Activated CD4-positive, CD25-positive, alpha-beta regulatory T cell (primary cell): ENCODE data around the gene MAP2.

Experiments
- DNase-seq, 4 experiments: peaks; one replicate each; lab custom pipeline; 2025; lab: John Stamatoyannopoulos, UW

The MAP2 gene

DNA sequence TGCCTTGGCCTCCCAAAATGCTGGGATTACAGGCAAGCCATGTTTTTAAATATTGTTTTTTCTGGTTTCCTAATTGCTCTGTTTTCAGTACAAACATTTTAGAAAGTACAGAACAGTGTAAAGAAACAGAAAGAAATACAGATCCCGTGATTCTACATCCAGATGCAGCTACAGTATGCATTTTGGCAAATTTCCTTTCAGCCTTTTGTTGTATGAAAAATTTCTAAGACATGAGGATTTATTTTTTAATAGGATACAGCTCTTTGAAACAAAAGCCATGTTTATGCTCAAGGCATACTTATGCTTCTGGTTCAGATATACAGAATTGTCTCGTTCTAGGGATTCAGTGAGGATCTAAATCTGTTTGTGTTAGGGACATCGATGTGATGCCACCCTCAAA, 109.5 kb downstream of the MAP2 start:
- DNase-seq = no peak

DNA sequence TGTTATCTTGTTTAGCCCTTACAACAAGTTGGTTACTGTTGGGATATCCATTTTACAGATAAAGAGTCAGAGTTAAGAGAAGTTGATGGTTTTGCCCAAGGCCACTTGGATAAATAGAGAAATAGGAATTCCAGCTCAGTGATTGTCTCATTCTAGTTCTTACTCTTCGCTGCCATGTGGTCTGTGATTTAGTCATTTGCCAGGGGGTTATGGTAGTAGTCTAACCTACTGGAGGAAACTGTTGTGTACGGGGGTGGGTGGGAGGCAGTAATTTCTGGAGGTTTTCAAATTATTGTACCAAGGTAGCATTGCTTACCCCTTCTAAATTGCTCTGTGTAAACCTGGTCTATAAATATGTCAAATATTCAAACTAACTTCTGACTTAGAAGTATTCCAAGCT, 110.4 kb downstream of the MAP2 start:
- no peak for DNase-seq

DNA sequence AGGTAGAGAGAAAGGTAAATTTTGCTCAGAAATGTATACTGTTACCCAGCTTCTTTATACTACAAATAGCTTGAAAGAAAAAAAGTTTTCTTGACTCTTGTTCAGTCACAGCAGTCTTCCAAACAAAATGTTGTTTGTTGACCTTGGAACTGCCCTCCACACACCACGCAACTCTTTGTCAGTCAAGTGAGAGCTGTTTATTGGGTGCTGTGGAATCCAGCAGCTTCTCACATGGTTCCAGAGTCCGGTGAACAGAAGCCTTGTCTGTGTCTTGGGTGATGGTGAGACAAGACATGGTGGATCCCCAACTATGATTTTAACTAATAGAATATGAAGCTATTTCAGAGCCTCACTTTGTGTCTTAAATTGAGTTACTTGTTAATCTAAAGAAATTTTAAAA, 112.5 kb downstream of the MAP2 start:
- no peak for DNase-seq

DNA sequence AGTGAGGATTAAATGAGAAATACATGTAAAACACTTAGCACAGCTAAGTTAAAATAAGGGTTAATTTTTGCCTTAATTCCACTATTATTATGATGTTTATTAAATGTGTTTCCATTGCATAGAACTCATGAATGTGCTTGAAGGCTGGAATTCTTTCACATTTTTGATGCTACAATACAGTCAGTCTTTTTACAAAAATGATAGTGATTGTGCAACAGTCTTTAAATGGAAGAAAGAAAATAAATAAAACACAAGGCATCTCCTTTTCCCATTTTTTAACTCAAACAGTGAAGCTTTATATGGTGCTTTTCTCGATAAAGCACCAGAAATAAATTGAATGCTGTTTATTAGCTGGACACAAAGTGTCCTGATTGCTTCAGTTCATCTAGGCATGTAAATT, 123.9 kb downstream of the MAP2 start:
- DNase-seq = no peak

DNA sequence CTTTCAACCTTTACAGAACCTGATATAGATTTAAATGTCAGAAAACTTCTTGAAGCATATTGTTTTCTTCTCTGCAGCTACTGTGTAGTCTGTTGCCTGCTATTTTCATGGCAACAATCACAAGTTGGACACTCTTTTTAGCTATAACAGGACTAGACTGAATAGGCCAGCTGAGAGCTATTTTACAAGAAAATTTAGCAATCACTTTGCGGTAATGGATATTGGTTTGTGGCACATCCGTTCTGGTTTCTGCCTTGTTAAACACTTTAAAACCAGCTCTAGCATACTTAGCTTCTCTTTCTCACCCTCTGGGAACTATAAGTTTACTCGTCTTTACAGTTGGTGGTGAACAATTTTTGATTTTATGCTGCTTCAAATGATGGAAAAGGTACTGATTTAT, 125.7 kb downstream of the MAP2 start:
- DNase-seq = no peak

DNA sequence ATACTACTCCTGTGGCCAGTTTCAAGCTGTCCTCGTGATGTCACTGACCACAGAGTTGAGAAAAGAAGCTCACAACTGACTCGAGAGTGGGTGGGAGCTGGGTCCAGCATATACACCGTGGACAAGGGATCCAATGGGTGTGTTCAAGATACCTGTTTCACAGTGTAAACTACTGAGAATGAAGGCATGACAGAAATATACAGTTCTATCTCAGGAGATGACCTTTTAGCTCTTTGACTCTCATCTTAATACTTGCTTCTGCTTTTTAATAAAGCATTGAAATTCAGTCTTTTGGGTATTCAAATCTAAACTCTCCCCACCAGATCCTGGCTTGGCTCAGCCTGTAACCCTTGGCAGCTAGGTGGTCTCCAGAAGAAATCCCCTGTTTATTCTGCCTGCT, 130.1 kb downstream of the MAP2 start:
- DNase-seq = no peak

DNA sequence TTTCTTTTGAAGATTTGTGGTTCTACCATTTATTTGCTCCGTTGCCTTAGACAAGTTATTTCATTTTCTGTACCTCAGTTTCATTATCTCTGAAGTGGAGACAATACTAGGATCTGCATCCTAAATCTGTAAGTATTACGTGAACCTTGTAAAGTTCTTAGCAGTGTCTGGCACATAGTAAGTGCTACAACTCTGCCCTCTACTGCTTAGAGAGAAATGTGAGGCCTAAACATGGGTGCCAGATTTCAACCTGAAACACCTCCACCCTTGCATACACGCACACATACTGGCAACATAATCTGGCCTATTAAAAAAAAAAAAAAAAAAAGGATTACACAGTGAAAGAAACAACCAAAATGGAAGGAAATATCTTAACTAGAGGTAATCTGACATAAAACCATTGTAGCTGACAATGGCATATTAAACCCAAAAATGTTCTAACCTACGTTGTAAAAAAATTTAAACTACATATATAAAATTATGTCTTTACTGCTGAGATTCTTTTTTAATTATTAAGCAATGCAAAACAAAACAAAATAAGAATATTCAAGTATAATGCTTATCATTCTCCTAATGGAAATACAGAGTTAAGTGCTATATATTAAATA, 132.6 kb downstream of the MAP2 start:
- no peak for DNase-seq

DNA sequence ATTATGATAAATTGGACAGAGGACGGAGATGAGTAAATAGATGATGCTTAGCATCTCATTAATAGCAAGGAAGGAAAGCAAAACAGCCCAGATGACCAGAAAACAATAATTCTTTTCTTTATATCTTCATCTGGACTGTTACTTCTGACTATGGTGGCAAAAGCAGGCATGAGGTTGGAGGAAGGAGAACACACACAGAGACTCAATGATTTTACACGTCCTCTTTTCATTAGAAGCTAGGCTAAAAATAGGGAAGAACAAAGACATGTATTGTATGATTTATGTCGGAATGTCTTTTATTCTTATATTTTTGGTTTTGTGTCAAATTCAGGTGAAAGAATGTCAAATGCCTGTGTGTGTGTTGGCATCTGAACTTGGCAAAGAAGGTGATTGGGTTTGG, 137.1 kb downstream of the MAP2 start:
- no peak for DNase-seq

DNA sequence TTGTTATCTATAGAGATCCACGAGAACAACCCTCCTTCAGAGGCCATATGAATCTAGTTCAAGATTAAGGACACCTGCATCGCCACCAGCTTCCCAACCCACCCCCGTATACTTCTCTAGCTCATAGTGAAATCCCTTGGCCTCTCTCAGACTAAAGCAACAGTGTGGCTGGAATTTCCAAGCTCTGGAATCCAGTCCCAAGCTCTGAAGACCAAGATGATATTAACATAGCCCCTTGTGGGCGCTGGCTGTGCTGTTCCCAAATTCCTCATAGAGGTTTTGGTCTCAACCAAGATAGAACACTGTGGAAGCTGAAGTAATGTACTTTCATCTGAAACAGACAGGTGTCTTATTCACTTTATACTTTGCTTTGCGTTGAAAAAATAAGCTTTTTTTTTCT, 139.6 kb downstream of the MAP2 start:
- no peak for DNase-seq

DNA sequence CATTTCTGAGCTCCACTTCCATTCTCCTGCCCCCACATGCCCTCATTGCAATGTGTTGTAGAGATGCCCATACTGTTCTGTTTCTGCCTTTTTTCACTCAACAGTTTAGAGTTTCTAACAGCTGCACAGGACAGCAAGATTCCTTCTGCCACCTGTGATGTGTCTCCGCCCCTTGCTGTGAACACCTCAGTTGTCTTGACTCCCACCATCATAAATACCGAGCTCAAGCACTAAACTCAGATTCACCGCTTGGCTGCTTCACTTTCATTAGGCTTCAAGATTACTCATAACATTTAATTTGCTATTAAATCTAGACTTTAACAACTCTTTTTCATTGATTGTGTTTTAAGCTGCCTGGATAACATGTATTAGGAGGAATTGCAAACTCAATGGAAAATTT, 141.0 kb downstream of the MAP2 start:
- no peak for DNase-seq

DNA sequence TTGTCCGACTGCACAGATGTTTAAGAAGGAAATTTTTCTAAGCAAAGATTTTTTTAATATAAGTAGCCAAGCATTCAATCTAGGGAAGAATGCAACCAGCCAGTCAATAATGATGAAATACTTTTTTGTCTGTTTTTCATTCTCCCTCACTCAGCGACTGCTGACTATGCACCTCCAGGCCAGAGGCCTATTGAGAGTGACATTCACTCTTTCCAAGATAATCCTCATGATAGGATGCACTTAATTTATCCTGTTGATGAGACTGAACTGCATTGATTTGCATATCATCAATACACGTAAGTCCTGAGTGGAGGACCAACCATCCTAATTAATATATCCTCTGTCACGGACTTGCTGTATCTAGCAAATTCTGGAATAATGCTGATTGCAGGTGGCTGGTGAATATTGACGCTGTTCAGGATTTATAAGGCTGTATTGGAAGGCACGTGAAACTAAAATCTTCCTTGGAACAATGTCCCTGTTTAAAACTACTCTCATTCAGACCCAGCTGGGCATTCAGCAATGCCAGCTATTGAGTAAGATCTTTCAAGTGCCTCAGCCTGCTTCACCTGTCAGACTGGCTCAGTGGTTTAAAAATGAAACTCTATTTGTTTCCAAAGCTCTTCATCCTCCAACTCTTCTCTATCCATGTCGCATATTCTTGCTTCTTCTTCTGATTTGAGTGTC, 142.2 kb downstream of the MAP2 start:
- DNase-seq = no peak

DNA sequence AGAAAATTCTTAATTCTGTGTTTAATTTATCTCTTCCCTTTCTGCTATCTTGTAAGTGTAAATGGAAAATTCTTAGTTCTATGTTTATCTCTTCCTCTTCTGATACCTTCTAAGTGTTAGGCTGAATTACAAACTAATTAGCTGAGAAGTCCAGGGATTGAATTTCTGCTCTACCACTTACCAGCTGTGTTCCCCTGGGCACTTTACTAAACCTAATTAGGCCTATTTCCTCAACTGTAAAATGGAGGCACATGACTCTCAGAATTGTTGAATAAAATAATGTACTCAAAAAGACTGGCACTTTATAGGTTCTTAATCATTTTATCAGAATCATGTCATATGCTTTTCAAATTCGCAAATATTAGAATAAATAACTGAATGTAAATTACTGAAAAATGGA, 146.3 kb downstream of the MAP2 start:
- no peak for DNase-seq

DNA sequence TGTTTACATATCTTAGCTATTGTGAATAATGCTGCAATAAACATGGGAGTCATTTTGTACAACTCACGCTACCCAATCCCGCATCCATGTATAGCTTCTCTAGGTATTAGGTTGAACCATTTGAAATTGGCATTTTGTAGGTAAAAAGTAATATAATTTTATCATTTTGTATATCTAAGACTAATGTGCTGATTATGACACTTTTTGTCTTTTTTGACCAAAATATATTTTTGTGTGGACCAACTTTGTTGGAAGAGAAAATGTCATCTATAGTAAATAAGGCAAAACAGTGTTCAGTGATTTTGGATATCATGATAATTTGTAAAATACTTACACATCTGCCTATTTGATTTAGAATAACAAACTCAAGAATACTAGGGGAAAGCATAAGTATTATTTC, 150.7 kb downstream of the MAP2 start:
- DNase-seq = no peak

DNA sequence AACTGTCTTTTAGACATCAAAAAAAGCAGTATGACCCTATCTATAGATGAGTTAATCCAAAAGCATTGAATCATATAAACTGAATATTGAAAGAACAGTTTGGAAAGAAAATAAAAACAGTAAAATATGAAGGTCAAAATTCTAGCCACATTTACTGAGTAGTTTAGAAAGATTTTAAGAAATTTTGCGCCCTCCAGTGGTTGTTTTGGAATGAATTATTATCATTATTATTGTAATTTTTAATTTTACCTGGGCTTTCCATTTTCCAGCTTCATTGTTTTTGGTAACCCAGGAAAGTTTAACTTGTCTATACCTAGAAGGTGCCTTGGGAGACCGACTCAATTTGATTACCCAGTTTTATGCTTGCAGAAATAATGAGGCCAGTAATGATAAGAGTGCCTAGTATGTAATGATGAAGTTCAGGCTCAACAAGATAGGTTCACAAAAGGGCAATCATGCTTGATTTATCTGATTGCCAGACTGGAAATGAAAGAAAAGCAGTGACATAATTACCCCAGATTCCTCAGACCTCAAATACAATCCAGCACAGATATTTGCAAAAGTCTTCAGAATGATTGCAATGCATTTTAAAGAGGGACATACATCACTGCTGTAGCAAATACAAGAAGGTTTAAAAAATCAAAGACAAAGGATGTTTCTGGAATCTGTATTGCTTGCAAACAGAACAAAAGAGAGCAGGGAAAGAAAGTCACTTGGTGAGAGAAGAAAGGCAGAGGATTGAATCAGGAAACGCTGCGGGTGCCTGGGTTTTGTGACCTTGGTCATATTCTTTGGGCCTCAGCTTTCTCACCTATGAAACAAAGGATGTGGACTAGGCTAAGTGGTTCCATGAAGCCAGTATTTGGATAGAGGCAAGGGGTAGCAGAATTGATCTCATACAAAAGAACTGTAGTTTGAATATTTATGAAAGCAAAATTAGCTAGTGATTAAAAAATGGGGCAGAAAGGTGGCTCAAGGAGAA, 153.8 kb downstream of the MAP2 start:
- DNase-seq = no peak

DNA sequence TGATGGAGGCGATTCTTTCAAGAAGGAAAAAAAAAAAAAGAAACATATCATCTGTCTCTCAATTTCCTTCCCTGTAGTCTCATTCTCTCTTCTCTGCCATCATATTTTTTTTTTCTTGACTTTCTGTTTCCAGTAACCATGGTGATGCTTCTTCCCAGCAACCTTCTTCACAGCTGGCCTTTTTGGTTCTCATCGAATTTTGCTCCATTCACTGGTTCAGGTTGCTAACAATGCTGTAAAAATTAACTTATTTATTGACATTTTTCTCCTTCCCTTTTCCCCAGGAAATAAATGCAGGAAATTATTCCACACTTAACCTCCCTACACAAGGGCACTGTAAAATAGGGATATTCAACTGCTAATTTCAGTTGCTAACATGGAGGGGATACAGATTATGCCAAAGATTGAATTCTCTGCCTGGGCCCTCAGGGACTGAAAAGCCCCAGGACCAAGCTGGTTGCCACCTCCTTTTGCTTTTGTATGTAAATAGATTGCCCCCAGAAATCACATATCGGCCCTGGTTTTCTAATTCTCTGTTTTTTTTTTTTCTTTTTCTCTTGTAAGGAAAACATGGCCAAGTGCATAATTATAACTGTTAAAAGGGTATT, 154.7 kb downstream of the MAP2 start:
- no peak for DNase-seq

DNA sequence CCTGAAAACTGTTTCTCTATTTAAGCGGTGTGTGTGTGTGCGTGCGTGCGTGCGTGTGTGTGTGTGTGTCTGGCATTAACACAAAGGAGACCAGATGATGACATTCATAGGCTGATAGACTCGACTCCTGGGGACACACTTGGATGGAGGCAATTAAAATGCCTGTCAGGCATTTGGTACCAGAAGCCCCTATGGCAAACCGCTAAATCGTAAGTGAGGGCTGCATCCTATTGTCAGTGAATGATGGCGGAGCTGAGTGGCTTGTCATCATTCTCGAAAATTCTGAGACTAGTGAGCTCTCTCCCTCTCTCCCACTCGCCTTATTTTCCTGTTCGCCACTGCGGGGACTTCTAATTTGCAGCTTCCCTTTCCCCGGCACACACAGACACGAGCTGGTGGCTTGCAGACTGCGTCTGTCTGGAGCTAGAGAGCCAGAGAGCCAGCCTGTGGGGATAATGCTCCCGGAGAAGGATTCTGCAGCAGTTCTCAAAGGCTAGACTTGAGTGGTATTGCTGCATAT, 155.4 kb downstream of the MAP2 start:
- DNase-seq = no peak

DNA sequence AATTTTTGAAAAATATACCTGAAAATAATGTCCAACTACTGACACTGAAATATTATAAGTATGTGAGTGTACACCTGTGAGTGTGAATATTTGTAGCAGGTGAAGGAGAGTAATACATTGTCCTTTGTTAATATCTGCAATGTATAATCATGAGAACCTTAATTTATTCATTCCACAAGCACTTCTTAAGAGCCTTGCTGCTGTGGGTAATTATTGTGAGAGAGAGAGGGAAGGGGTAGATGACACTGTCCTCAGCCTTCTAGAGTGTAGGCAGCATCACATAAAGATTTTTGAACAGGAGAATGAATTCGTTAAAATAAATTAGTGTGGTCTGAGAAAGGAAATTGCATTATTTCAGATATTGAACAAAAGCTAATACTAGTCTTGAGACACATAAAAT, 157.2 kb downstream of the MAP2 start:
- no peak for DNase-seq

DNA sequence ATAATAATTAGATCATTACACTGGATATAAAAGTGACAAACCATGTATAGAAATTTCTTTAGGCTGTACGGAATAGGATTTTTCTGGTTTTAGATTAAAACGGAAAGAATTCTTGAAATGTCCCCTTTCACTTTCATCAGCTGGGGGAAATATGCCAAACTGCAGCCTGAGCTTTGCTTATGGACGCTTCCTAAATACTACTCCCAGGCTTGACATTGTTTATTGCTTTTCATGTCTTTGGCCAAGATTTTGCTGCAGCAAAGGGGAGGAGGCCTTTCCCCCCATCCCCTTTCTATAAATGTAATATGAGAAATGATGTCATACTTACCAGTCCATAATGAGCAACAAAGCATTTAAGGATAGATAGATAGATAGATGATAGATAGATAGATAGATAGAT, 158.4 kb downstream of the MAP2 start:
- no peak for DNase-seq

DNA sequence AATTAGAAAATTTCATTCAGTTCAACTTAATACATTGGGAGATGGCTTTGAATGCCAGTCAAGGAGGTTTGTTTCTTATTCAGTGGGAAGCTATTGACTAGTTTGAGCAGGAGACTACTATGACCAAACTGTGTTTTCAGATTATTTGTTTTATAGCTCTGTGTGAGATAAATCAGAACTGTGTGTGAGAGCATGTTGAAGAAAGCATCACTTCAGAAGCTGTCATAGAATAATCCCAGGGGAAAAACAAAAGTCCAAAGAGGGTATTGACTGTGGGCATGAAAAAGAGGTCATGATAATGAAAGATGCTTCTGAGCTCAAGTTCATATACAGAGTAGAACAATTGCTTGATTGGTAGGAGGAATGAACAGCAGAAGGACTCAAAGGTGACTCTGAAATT, 160.6 kb downstream of the MAP2 start:
- no peak for DNase-seq

DNA sequence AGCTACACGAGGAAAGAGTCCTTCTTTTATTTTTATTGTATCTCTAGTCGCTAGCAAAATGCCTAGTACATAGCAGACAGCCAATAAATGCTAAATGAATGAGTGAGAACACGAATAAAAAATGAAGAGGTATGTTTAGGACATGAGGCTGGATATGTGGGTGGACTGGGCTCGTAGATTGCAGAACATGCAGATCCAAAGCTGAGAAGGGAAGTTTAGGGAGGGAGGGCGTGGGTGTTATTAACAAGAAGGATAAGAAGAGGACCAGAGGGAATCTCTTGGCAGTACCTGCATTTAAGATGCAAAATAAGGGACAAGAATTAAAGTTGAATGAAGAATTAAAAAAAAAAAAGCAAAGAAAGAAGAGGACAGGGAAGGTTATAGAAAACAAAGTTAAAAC, 161.1 kb downstream of the MAP2 start:
- DNase-seq = no peak

DNA sequence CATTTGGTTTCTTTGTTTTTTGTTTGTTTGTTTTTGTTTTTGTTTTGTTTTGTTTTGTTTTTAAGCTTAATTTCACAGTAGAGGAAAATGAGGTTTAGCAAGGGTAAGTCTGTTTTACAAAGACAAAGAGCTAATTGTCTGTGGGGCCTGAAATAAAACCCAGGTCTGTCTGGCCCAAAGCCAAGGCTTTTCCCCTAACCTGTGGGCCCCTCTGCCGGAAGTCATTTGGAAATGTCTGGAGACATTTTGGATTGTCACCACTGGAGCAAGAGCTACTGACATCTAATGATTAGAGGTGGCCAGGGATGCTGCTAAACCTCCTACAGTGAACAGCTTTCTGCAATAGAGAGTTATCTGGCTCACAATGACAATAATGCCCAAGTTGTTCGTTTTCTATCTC, 167.2 kb downstream of the MAP2 start:
- DNase-seq = no peak

DNA sequence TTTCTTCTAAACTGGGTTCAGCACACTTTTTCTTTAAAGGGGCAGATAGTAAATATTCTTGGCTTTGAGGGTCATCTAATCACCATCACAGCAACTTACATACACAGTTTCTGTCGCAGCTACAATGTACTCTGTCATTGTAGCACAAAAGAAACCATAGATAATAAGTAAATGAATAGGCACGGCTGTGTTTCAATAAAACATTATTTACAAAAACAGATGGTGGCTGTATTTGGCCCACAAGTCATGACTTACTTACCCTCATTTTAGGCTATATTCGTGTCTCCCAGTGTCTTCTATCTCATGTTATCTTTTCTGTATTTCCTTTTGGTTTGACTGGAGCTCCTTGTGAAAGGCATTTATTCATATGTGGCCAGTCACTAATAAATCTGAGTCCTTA, 168.3 kb downstream of the MAP2 start:
- no peak for DNase-seq
